Measurements from ENCODE around the gene CLCF1. TPM values are rescaled to one million over a fixed set of nuclear protein-coding genes. Genes with fewer than 3 reads are reported as not detected.
"Not testable (repeated sequence)": the region's sequence is repeated elsewhere in the genome, so short reads cannot be mapped to it uniquely, and the experiment has no call there.

The CLCF1 gene
- total and polyA plus RNA-seq, 4 donors, result 2.6 to 19.5 (median 9.9) TPM

GRCh38 chr11:67405196-67405567 lies 31.8 kb upstream of the CLCF1 start:
- 80 to 83% methylated on average over 6 of the region's 6 CpGs for WGBS, 2 donors
- DNase-seq (no peak), ATAC-seq (ENCODE audit: low FRiP score) (no peak)
- Histone ChIP-seq H3K4me3 (ENCODE audit: low read length in 2 of 2) (no peak overlapping the region), H3K4me1 (ENCODE audit: control insufficient read depth in 1 of 2, insufficient read depth in 2 of 2, low read length in 2 of 2) (no peaks in the 10 kb centered on the region), H3K9me3 (ENCODE audit: control insufficient read depth, low read length) (no peaks in the 10 kb centered on the region), H3K36me3 (ENCODE audit: control insufficient read depth in 1 of 2, insufficient read depth in 2 of 2, low read length in 1 of 2) (no peaks in the 10 kb centered on the region), H3K27ac (ENCODE audit: low read depth in 1 of 2, low read length in 2 of 2) (no peak overlapping the region), H3K27me3 (ENCODE audit: control insufficient read depth in 1 of 2, insufficient read depth in 2 of 2, low read length in 1 of 2) (no peaks in the 10 kb centered on the region)
- intact Hi-C loops (cut with DNase I), result no loop called here

GRCh38 chr11:67404515-67405195 lies 31.3 kb upstream of the CLCF1 start:
- H3K4me1 ChIP-seq (ENCODE audit: control insufficient read depth in 1 of 2, insufficient read depth in 2 of 2, low read length in 2 of 2), result no peaks in the 10 kb centered on the region
- H3K27ac ChIP-seq (ENCODE audit: low read depth in 1 of 2, low read length in 2 of 2), result no peak overlapping the region
- DNase-seq, result no peak
- H3K27me3 ChIP-seq (ENCODE audit: control insufficient read depth in 1 of 2, insufficient read depth in 2 of 2, low read length in 1 of 2), result no peaks in the 10 kb centered on the region
- H3K4me3 ChIP-seq (ENCODE audit: low read length in 2 of 2), result no peak overlapping the region
- WGBS, 2 donors, result 61 to 65% methylated on average over 13 of the region's 13 CpGs
- no peaks in the 10 kb centered on the region for H3K9me3 ChIP-seq (ENCODE audit: control insufficient read depth, low read length)
- no peaks in the 10 kb centered on the region for H3K36me3 ChIP-seq (ENCODE audit: control insufficient read depth in 1 of 2, insufficient read depth in 2 of 2, low read length in 1 of 2)
- intact Hi-C loops (cut with DNase I), result loop anchor here (5.0 kb wide), 2 partner anchors 63 to 178 kb away; partner anchors contain the start of genes TMEM134 (in 2 of the 2) and GSTP1 (in 1 of the 2)
- no peak for ATAC-seq (ENCODE audit: low FRiP score)

GRCh38 chr11:67403085-67403484 lies 29.7 kb upstream of the CLCF1 start:
- intact Hi-C loops (cut with DNase I), result loop anchor here (5.0 kb wide), 2 partner anchors 64 to 179 kb away; partner anchors contain the start of genes TMEM134 (in 2 of the 2) and GSTP1 (in 1 of the 2)
- not testable (repeated sequence) for ATAC-seq (ENCODE audit: low FRiP score); H3K4me1 ChIP-seq (ENCODE audit: control insufficient read depth in 1 of 2, insufficient read depth in 2 of 2, low read length in 2 of 2); H3K36me3 ChIP-seq (ENCODE audit: control insufficient read depth in 1 of 2, insufficient read depth in 2 of 2, low read length in 1 of 2); H3K27ac ChIP-seq (ENCODE audit: low read depth in 1 of 2, low read length in 2 of 2); H3K27me3 ChIP-seq (ENCODE audit: control insufficient read depth in 1 of 2, insufficient read depth in 2 of 2, low read length in 1 of 2); DNase-seq; H3K4me3 ChIP-seq (ENCODE audit: low read length in 2 of 2); H3K9me3 ChIP-seq (ENCODE audit: control insufficient read depth, low read length)
- 96 to 98% methylated on average over 9 of the region's 9 CpGs for WGBS, 2 donors

GRCh38 chr11:67402192-67402839 lies 28.9 kb upstream of the CLCF1 start:
- not testable (repeated sequence) for H3K27me3 ChIP-seq (ENCODE audit: control insufficient read depth in 1 of 2, insufficient read depth in 2 of 2, low read length in 1 of 2); ATAC-seq (ENCODE audit: low FRiP score); H3K36me3 ChIP-seq (ENCODE audit: control insufficient read depth in 1 of 2, insufficient read depth in 2 of 2, low read length in 1 of 2); H3K9me3 ChIP-seq (ENCODE audit: control insufficient read depth, low read length); DNase-seq; H3K4me3 ChIP-seq (ENCODE audit: low read length in 2 of 2); H3K4me1 ChIP-seq (ENCODE audit: control insufficient read depth in 1 of 2, insufficient read depth in 2 of 2, low read length in 2 of 2)
- H3K27ac ChIP-seq (ENCODE audit: low read depth in 1 of 2, low read length in 2 of 2), result peak overlapping the region in 1 of 2 donors; percentile 66
- intact Hi-C loops (cut with DNase I), result loop anchor here (5.0 kb wide), 2 partner anchors 65 to 180 kb away; partner anchors contain the start of genes TMEM134 (in 2 of the 2) and GSTP1 (in 1 of the 2)
- 56 to 60% methylated on average over 19 of the region's 19 CpGs for WGBS, 2 donors

- DNase-seq (peak; percentile 94 to 97), ATAC-seq (ENCODE audit: low FRiP score) (peak; percentile 95)
- H3K27me3 ChIP-seq (ENCODE audit: control insufficient read depth in 1 of 2, insufficient read depth in 2 of 2, low read length in 1 of 2), result no peaks in the 10 kb centered on the region
- H3K4me3 ChIP-seq (ENCODE audit: low read length in 2 of 2), result peak within 1 kb of the TSS; percentile 60 to 66
- no peaks in the 10 kb centered on the region for H3K9me3 ChIP-seq (ENCODE audit: control insufficient read depth, low read length)
- H3K36me3 ChIP-seq (ENCODE audit: control insufficient read depth in 1 of 2, insufficient read depth in 2 of 2, low read length in 1 of 2), result peaks cover 4 to 7% of the 10 kb centered on the region in 2 donors
- WGBS, 2 donors, result 0 to 1% methylated on average over 51 to 73 of the region's 73 CpGs
- intact Hi-C loops (cut with DNase I), result loop anchor here (1.0 to 5.0 kb wide), 3 partner anchors 66 to 181 kb away; partner anchors contain the start of genes TMEM134 (in 2 of the 2) and GSTP1 (in 1 of the 2)
- peak within 1 kb of the TSS in 1 of 2 donors; percentile 75 for H3K27ac ChIP-seq (ENCODE audit: low read depth in 1 of 2, low read length in 2 of 2)
- no peaks in the 10 kb centered on the region for H3K4me1 ChIP-seq (ENCODE audit: control insufficient read depth in 1 of 2, insufficient read depth in 2 of 2, low read length in 2 of 2)
Observed at GRCh38 chr11:67401495-67402191, 28.2 kb upstream of the CLCF1 start, which contains the start of gene PPP1CA. PPP1CA (minus strand) TSS chr11:67401858; CDS start chr11:67401782, 76 bp downstream.

GRCh38 chr11:67400942-67401494 lies 27.6 kb upstream of the CLCF1 start:
- DNase-seq (no peak), ATAC-seq (ENCODE audit: low FRiP score) (no peak)
- no peaks in the 10 kb centered on the region for H3K27me3 ChIP-seq (ENCODE audit: control insufficient read depth in 1 of 2, insufficient read depth in 2 of 2, low read length in 1 of 2)
- WGBS, 2 donors, result 3% methylated on average over 20 to 27 of the region's 27 CpGs
- H3K36me3 ChIP-seq (ENCODE audit: control insufficient read depth in 1 of 2, insufficient read depth in 2 of 2, low read length in 1 of 2), result peaks cover 4 to 7% of the 10 kb centered on the region in 2 donors
- intact Hi-C loops (cut with DNase I), result loop anchor here (1.0 to 5.0 kb wide), 3 partner anchors 66 to 181 kb away; partner anchors contain the start of genes TMEM134 (in 2 of the 2) and GSTP1 (in 1 of the 2)
- peak overlapping the region; percentile 60 to 66 for H3K4me3 ChIP-seq (ENCODE audit: low read length in 2 of 2)
- no peaks in the 10 kb centered on the region for H3K4me1 ChIP-seq (ENCODE audit: control insufficient read depth in 1 of 2, insufficient read depth in 2 of 2, low read length in 2 of 2)
- H3K27ac ChIP-seq (ENCODE audit: low read depth in 1 of 2, low read length in 2 of 2), result peak overlapping the region in 1 of 2 donors; percentile 60
- no peaks in the 10 kb centered on the region for H3K9me3 ChIP-seq (ENCODE audit: control insufficient read depth, low read length)

GRCh38 chr11:67400251-67400941 lies 27.0 kb upstream of the CLCF1 start:
- no peak for ATAC-seq (ENCODE audit: low FRiP score)
- no peaks in the 10 kb centered on the region for H3K4me1 ChIP-seq (ENCODE audit: control insufficient read depth in 1 of 2, insufficient read depth in 2 of 2, low read length in 2 of 2)
- H3K9me3 ChIP-seq (ENCODE audit: control insufficient read depth, low read length), result no peaks in the 10 kb centered on the region
- intact Hi-C loops (cut with DNase I), result loop anchor here (5.0 kb wide), 2 partner anchors 67 to 182 kb away; partner anchors contain the start of genes TMEM134 (in 2 of the 2) and GSTP1 (in 1 of the 2)
- no peak for DNase-seq
- H3K36me3 ChIP-seq (ENCODE audit: control insufficient read depth in 1 of 2, insufficient read depth in 2 of 2, low read length in 1 of 2), result peaks cover 4 to 7% of the 10 kb centered on the region in 2 donors
- no peaks in the 10 kb centered on the region for H3K27me3 ChIP-seq (ENCODE audit: control insufficient read depth in 1 of 2, insufficient read depth in 2 of 2, low read length in 1 of 2)
- H3K27ac ChIP-seq (ENCODE audit: low read depth in 1 of 2, low read length in 2 of 2), result no peak overlapping the region
- 28 to 31% methylated on average over 23 of the region's 23 CpGs for WGBS, 2 donors
- peak overlapping the region; percentile 60 to 66 for H3K4me3 ChIP-seq (ENCODE audit: low read length in 2 of 2)
